ENCODE results near the gene PTGES2.

PTGES2 gene

GRCh38 chr9:128153060-128153946, 25.8 kb upstream of the PTGES2 start:
- no peak for DNase-seq

GRCh38 chr9:128152133-128153059, 24.9 kb upstream of the PTGES2 start:
- DNase-seq, result no peak

DNA sequence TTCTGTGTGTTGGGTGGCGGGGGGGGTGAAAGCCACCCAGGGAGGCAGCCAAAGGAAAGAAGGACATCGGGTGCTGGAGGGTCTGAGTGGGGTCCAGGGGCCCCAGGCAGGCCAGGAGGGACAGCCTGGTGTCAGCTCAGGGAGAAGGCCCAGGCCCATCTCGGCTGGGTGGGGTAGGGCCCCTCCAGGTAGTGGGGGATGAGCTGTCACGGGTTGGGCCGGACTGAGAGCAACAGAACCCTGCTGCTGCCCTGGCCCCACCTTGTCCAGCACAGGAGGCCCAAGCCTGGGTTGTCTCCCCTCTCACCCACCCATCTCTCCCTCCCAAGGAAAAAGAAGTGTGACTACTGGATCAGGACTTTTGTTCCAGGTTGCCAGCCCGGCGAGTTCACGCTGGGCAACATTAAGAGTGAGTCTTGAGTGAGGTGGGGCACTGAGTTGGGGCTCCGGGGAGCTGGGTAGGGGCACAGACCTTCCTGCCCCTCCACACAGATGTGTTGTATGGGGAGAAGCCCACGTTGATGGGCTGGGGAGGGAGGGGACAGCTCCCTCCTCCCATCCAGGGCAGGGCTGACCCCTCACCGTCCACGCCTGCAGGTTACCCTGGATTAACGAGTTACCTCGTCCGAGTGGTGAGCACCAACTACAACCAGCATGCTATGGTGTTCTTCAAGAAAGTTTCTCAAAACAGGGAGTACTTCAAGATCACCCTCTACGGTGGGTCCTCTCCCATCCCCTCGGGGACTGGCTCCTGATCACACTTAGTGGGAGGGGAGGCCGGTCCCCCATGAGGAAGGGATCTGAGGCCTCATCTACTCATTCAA, 24.0 kb upstream of the PTGES2 start:
- no peak for DNase-seq

DNA sequence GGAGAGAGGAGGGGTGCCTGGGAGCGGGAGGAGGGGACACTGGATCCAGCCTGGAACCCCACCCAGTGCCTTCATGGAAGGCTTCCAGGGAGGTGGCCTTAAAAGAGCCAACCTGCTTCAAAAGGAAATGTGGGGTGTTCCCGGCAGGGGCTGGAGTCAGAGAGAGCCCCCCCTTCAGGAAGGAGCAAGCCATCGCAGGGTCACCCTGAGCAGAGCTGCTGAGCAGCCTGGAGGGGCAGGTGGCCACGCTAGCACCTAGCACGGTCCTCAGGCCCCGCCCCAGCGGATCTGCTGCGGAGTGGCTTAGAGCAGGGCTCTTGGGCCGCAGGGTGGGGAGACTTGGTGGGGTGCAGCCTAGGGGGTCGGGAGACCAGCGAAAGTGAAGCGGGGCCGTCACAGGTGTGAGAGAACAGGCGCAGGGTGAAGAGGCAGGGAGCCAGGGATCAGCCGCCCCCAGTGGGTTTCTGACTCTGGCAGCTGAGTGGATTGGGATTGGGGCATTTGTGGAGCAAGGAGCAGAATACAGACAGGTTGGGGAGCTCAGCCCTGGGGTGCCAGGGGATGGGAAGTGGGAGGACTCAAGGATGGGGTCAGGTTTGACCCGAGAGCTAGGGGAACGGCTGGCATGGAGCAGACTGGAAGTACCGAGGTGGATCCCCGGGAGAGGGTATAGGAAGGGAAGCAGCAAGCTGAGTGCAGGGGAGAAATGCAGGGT, 23.2 kb upstream of the PTGES2 start:
- no peak for DNase-seq

DNA sequence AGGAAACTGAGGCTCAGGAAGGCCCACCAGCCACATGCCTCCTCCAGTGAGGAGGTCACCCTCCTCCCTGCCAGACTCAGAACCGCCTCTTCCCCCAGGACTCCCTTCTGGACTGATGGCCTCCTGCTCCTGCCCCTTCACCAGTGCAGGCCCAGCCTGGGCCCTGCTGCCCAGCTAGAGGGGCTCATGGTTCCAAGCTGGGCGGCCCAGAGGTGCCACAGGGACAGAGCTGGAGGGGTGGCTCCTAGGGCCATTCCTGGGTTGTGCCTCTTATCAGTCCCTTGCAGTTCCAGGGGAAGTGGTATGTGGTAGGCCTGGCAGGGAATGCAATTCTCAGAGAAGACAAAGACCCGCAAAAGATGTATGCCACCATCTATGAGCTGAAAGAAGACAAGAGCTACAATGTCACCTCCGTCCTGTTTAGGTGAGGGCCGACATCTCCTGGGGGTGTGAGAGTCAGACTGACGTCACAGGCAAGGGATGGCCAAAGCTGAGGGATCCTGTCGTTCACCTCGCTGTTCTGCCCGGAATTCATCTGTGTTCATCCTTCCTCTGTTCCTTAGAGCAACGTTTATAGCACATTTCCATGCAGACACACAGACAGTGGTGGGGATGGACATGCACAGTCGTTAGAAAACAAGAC, 22.5 kb upstream of the PTGES2 start:
- no peak for DNase-seq

GRCh38 chr9:128149001-128149701, 21.6 kb upstream of the PTGES2 start, which contains the start of gene LCN2:
Gene LCN2, plus strand, starts transcription at chr9:128149453. Its CDS starts 73 bp downstream, at chr9:128149526.
- no peak for DNase-seq

- DNase-seq, result no peak
Measured at GRCh38 chr9:128148509-128149000, 21.0 kb upstream of the PTGES2 start.

GRCh38 chr9:128146591-128147120, 19.1 kb upstream of the PTGES2 start:
- no peak for DNase-seq

- DNase-seq, result no peak
Measured at GRCh38 chr9:128145951-128146351, 18.4 kb upstream of the PTGES2 start.

DNA sequence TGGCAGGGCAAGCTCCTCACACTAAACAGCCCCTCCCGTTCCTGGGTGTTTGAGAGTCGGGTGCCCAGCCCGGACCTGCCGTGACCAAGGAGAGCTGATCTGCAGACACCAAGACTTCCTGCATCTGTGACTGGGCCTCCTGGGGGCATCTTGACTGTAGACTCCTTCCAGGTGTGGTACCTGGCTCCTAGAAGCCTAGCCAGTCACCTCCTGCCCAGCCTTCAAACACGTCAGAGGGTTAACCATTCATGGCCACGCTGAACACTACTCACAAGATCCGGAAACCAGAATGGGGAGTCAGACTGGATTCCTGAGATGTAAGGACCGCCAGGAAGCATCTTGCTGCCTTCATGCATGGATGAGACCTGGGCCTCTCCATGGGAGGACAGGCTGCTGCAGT, 18.0 kb upstream of the PTGES2 start:
- DNase-seq, result no peak

- no peak for DNase-seq
Measured at GRCh38 chr9:128144239-128145181, 17.0 kb upstream of the PTGES2 start.

DNA sequence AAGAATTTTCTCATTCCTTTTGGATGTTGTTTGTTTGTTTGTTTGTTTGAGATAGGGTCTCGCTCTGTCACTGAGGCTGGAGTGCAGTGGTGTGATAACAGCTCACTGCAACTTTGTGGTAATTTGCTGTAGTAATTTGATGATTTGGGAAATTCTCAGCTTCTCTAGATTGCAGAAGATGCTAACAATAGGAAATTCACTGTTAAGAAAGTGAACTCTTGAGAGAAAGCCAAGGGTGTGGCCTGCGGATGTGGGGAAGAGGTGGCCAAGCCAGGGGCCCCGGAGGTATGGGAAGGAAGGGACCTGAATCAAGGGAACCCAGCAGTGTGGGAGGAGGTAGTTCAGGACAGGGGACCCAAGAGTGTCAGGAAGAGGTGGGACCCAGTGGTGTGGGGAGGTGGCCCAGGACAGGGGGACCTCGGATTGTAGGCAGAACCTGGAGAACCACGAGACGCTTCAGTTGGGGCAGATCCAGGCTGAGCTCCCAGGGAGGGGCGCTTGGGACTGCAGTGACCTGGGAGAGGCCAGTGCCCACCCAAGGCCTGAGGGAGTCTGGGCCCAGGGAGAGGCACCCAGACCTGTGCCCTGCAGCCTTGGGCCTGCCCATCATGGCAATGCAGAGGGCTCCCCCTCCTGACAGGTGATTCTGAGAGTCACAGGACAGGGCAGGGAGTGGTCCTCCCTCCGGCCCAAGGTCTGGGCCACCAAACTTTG, 16.2 kb upstream of the PTGES2 start:
- DNase-seq, result no peak

- DNase-seq, result no peak
Measured at GRCh38 chr9:128142596-128142995, 15.1 kb upstream of the PTGES2 start.

DNA sequence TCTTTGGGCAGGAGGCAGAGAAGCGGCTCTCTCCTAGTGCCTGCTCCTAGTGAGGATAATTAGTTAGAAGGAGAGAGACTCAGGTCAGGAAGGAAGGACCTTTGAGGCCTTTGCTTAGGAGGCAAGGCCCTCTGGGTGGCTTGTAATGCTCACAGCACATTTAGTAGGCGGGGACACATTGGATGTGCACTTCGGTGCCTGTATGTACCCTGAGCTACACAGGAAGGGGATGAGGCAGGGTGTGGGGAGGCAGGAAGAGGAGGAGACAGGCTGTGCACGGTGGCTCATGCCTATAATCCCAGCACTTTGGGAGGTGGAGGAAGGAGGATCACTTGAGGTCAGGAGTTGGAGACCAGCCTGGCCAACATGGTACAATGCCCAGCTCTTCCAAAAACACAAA, 14.5 kb upstream of the PTGES2 start:
- DNase-seq, result no peak

GRCh38 chr9:128141604-128142003, 14.1 kb upstream of the PTGES2 start:
- DNase-seq, result no peak

DNA sequence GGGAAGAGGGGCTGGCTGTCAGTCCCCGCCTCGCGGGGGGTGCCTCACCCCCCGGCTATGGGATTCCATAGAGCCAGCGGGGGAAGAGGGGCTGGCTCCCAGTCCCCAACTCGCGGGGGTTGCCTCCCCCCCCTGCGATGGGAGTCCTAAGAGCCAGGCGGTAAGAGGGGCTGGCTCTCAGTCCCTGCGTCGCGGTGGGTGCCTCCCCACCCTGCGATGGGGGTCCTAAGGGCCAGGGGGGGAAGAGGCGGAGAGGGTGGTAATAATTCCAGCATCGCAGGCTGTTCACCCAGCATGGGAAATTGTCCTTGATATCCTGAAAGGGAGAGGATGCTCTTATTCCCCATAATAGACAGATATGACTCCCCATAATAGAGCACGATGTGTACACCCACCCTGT, 12.1 kb upstream of the PTGES2 start:
- no peak for DNase-seq

GRCh38 chr9:128138001-128138400, 10.5 kb upstream of the PTGES2 start:
- DNase-seq, result no peak

All from cerebellar nuclear complex (tissue), 1 donor.